Glutamatergic neuron (in vitro differentiated cells): ENCODE results near the gene TICAM1. TPM values are rescaled to one million over a fixed set of nuclear protein-coding genes. Genes with fewer than 3 reads are reported as not detected.

ENCODE experiments used
- DNase-seq: peaks from one replicate; pipeline ENCODE4 v3.0.0; 2022
- H3K27ac Mint-ChIP-seq: one replicate; pipeline ENCODE4 v1.8.0; 2020; ENCODE audit warnings: mild to moderate bottlenecking, mixed read lengths, inconsistent platforms; ENCODE audit not compliant: unreplicated experiment
- H3K27me3 Mint-ChIP-seq: one replicate; pipeline ENCODE4 v1.8.0; 2020; ENCODE audit warnings: mild to moderate bottlenecking, moderate library complexity, mixed read lengths, inconsistent platforms; ENCODE audit not compliant: unreplicated experiment
- H3K36me3 Mint-ChIP-seq: one replicate; pipeline ENCODE4 v1.8.0; 2020; ENCODE audit warnings: mild to moderate bottlenecking, mixed read lengths, inconsistent platforms; ENCODE audit not compliant: unreplicated experiment
- H3K4me1 Mint-ChIP-seq: one replicate; pipeline ENCODE4 v1.8.0; 2020; ENCODE audit warnings: mild to moderate bottlenecking, low read depth, mixed read lengths, inconsistent platforms; ENCODE audit not compliant: unreplicated experiment
- H3K4me3 Mint-ChIP-seq: one replicate; pipeline ENCODE4 v1.8.0; 2020; ENCODE audit warnings: mild to moderate bottlenecking, mixed read lengths, inconsistent platforms; ENCODE audit not compliant: unreplicated experiment
- H3K9me3 Mint-ChIP-seq: one replicate; pipeline ENCODE4 v1.8.0; 2020; ENCODE audit warnings: mild to moderate bottlenecking, moderate library complexity, mixed read lengths, inconsistent platforms; ENCODE audit not compliant: unreplicated experiment
- microRNA-seq: library from miRNA; unstranded; fragments of <30 nt; microRNA quantifications from one replicate; pipeline ENCODE4, GENCODE V29; 2020; ENCODE audit not compliant: unreplicated experiment
- total RNA-seq: library from RNA; stranded (reverse); fragmentation: NEBNext Ultra II Directional; extraction: Animal tissue kit (Norgen Biotek cat#: 25700); gene quantifications from one replicate; pipeline ENCODE4 v1.2.1, GENCODE V29; 2021; ENCODE audit not compliant: unreplicated experiment
- TF ChIP-seq, protein P1 (sequence below): fragments of 200-600 bp; sonication (generic); IDR thresholded peaks from one replicate; pipeline ENCODE4 v1.5.0; 2021; ENCODE audit not compliant: partially characterized antibody, unreplicated experiment

TICAM1 gene
- total RNA-seq, 1 donor from 2014 or later, result not detected

GRCh38 chr19:4768934-4769777 is 62.4 kb downstream of the TICAM1 start:
- Mint-ChIP-seq H3K4me3 (peak overlapping the region; percentile 69), H3K27ac (no peak overlapping the region), H3K27me3 (peaks cover 22% of the 10 kb centered on the region), H3K4me1 (peaks cover 19% of the 10 kb centered on the region), H3K36me3 (no peaks in the 10 kb centered on the region), H3K9me3 (peaks cover 14% of the 10 kb centered on the region)
- DNase-seq, result peak; percentile 72
- TF ChIP-seq, protein P1, sequence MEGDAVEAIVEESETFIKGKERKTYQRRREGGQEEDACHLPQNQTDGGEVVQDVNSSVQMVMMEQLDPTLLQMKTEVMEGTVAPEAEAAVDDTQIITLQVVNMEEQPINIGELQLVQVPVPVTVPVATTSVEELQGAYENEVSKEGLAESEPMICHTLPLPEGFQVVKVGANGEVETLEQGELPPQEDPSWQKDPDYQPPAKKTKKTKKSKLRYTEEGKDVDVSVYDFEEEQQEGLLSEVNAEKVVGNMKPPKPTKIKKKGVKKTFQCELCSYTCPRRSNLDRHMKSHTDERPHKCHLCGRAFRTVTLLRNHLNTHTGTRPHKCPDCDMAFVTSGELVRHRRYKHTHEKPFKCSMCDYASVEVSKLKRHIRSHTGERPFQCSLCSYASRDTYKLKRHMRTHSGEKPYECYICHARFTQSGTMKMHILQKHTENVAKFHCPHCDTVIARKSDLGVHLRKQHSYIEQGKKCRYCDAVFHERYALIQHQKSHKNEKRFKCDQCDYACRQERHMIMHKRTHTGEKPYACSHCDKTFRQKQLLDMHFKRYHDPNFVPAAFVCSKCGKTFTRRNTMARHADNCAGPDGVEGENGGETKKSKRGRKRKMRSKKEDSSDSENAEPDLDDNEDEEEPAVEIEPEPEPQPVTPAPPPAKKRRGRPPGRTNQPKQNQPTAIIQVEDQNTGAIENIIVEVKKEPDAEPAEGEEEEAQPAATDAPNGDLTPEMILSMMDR, result no peak

Small RNAs within 50 kb of the gene (microRNA-seq; reads per million reads assigned to microRNA genes)
- 16.0 reads per million, percentile 56 among the genes with 10 or more reads in this experiment for gene MIR7-3

Other genes starting within 250 kb of the TICAM1 start
- gene TNFAIP8L1, start 192.2 kb downstream of the TICAM1 start, total RNA-seq, result 23.6 TPM
- gene MYDGF, start 161.4 kb downstream of the TICAM1 start, total RNA-seq, result 32.6 TPM
- 44.8 TPM for gene DPP9, start 107.9 kb downstream of the TICAM1 start, total RNA-seq
- gene FEM1A, start 40.0 kb downstream of the TICAM1 start, total RNA-seq, result 11.3 TPM
- 6.8 TPM for gene PLIN3, start 36.0 kb upstream of the TICAM1 start, total RNA-seq
- not detected for gene ARRDC5, start 71.2 kb upstream of the TICAM1 start, total RNA-seq
- gene UHRF1, start 77.8 kb upstream of the TICAM1 start, total RNA-seq, result 10.4 TPM
- gene KDM4B, start 137.4 kb upstream of the TICAM1 start, total RNA-seq, result 153 TPM